Fibroblast of peridontal ligament (primary cell): Measurements from ENCODE around the gene UAP1L1.
"Not testable (repeated sequence)": the region's sequence is repeated elsewhere in the genome, so short reads cannot be mapped to it uniquely, and the experiment has no call there.

Experiments used
- DNase-seq: peaks from one replicate; pipeline ENCODE4 v3.0.0-alpha.2; 2010; ENCODE audit errors: extremely low read depth

UAP1L1 gene

DNA sequence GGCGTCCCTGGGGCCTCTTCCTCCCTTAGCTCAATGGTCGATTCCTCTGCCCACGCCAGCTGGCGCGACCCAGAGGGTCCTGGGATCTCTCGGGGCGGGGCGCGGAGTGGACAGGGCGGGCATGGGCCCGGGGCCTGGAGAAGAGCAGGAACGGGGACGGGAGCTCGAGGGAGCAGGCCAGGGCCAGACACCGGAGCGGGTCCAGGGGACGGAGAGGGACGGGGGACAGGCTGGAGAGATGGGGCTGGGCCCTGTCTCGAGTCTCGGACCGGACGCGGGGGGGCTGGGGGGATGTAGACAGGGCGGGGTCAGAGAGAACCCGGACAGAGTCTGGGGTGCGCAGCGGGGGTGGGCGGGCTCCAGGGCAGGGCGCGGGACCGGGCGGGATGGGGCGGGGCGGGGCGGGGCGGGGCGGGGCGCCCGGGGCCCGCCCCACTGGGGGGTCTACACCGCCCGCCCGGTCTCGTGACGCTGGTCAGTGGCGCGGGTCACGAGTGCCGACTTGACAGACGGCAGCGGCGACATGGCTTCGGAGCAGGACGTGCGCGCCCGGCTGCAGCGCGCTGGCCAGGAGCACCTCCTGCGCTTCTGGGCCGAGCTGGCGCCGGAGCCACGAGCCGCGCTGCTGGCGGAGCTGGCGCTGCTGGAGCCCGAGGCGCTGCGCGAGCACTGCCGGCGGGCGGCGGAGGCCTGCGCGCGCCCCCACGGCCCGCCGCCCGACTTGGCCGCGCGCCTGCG is at the start of gene UAP1L1:
Gene UAP1L1 (plus strand): TSS at position 508 of the 738 bp plus-strand sequence. CDS start 16 bp downstream, at position 524.
- DNase-seq, result peak; percentile 46

GRCh38 chr9:137028263-137029057 is 48.9 kb upstream of the UAP1L1 start:
- peak; percentile 6 for DNase-seq

DNA sequence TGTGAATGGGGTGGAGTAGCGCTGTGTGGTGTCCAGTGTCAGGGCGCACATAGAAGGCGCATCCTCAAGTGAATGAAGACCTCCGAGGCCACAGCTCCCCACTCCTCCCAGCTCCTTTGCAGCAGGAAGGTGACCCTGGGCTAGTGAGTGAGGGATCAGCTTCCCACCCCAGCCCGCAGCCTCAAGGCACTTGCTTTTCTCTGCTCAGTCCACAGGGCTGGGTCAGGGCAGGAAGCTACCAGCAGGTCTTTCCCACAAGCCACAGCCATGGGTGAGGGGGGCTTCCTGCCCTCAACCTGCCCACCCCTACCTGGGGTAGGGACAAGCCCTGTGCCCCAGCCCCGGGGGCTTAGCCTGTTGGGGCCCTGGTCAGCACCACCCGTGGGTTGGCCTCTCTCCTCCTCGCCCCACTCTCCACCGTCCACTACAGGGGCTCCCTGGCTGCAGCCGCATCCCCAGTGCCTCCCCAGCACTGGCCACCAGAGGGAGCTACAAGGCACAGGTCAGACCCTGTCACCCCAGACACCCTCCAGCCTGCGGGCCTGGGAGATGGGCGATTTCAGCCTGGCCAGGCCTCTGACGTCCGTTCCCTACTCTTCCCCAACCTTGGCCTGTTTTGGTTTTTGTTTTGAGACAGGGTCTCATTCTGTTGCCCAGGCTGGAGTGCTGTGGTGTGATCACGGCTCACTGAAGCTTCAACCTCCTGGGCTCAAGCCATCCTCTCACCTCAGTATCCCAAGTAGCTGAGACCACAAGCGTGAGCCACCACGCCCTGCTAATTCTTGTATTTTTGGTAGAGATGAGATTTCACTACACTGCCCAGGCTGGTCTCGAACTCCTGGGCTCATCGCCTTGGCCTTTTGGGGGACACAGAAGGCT is 48.0 kb upstream of the UAP1L1 start:
- DNase-seq, result peak; percentile 35

- no peak for DNase-seq
Measured at GRCh38 chr9:137030006-137030405, 47.3 kb upstream of the UAP1L1 start.

GRCh38 chr9:137030538-137031527 is 46.5 kb upstream of the UAP1L1 start:
- DNase-seq, result no peak

DNA sequence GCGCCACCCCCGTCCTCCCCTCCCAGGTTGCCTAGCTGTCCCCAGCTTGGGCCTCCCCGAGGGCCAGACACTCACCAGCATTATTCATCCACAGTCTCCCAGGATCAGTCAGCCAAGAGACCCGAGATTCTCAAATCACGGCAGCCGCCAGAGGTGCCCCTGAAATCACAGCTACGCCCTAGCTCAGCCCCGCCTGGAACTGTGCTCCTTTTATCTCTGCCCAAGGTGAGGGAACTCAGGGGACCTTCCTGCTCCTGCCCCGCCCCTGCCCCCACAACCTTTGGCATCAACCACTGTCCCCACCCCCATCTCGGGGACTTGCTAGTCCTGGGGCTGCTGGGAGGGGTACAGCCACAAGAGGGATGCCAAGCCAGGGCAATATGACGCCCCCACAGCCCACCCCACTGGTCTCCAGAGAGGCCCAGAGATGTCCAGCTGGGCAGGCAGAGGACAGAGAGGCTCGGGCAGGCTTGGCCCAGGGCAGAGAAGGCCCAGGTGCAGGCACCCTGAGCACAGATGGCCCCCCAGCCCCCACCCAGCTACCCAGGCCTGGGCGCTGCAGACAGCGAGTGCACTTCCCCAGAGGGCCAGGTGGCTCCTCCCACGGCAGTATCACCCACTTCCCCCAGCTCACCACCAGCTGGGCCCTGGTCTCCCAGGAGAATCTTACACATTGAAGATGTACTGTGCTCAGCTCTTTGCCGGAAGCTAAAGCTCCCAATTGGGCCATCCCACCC is 45.2 kb upstream of the UAP1L1 start, which contains the start of gene FUT7:
Gene FUT7 (minus strand): TSS at position 185 of the 737 bp plus-strand sequence. CDS start 97 bp downstream, at position 88.
- DNase-seq, result no peak

DNA sequence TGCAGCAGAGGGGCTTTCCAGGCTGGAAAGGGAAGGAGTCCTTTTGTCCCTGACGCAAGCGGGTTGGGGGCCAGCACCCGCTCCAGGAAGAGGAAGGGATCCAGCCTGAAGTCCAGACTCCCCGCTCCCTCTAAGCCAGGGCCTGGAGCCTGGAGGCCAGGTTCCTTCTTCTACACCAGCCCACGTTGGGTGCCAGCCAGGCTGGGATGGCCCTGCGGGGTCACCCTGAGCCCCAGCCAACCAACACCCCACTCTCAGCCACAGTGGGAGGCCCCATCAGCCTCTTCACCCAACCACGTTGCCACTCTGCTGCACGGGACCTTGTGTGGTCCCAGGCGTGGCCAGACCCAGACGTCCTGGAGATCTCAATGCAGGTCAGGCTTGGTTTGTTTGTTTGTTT is 44.5 kb upstream of the UAP1L1 start:
- DNase-seq, result no peak

DNA sequence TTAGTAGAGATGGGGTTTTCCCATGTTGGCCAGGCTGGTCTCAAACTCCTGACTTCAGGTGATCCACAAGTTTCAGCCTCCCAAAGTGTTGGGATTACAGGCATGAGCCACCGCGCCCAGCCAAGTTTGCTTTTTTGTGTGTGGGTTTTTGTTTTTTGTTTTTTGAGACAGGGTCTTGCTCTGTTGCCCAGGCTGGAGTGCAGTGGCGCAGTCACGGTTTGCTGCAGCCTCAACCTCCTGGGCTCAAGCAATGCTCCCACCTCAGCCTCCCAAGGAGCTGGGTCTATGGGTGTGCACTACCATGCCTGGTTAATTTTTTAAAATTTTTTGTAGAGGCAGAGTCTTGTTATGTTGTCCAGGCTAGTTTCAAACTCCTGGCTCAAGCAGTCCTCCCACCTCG is 43.8 kb upstream of the UAP1L1 start:
- DNase-seq, result not testable (repeated sequence)

DNA sequence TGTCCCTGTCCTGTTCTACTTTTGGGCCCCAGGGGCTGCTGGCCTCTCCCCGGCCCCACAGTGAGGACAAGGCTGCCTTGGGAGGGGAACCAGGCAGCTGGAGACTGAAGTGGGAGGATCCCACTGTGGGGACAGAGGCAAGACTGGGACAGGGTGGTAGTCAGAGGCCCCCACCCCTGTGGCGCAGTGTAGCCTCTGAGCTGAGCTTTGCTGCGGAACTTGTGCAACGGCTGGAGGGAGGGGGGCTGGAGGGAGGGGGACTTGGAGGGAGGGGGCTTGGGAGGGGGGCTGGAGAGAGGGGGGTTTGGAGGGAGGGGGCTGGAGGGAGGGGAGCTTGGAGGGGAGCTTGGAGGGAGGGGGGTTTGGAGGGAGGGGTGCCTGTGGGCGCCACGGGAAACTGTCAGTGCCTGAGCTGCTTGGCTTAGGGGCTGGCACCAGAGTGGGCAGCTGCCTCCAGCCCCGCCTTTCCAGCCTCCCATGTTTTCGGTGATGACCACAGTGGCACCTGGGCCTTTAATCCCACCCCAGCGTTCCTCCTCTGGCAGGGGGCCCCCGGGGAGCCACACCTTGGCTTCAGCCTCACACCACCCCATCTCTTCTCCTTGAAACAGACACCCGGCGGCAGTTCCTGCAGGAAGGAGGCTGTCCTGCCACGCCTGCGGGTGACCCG is 43.1 kb upstream of the UAP1L1 start:
- no peak for DNase-seq

DNA sequence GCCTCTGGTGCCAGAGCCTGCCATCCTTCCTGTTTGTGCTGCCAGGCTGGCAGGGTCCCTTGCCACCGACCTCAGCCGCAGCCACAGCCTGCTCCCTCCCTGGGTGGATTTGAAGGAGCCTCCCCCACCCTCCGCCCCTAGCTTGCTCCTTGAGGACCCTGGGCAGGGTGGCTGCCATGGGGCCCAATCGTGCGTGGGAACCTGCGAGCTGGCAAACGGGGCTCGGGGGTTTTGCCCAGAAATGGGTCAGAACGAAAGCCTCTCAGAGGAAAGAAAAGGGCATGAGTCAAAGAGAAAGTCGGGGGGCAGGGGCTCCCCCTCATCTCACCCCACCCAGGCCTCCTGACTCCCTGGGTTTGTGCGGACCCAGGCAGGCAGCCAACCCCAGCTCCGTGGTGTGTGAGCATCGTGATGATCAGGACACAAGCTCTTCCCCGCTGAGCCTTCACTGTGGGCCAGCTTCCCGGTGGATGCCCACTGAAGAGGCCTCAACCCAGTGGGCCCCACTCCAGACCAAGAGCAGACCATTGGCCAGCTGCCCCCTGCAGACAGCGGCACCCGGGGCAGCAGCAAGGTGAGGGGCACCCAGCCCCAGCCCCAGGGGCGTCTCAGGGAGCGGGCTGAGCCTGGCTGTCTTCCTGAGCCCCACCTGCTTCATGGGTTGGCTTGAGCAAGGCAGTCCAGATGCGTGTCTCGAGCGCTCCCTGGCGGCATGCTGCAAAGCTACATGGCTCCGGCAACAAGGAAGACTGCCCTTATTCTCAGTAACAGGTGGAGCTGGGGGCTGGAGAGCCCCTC is 42.4 kb upstream of the UAP1L1 start:
- peak; percentile 76 for DNase-seq

- no peak for DNase-seq
Measured at GRCh38 chr9:137035507-137035834, 41.8 kb upstream of the UAP1L1 start.

DNA sequence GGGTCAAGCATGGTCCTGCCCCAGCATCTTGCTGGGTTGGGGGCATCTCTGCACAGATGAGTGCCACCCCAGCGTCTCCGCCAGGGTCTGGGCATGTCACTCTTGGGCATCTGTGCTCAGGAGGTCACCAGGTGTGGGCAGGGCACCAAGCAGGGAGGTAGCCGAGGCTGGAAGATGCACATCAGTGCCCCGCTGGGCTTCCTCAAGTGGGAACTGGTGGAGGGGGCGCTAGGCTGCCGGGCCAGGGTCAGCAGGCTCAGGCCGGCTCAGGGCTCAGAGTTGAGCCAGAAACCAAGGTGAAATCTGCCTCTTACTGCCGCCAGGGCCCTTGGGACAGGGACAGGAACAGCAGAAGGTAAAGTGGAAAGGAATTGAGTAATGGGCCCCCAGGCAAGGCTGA is 41.4 kb upstream of the UAP1L1 start:
- DNase-seq, result no peak

GRCh38 chr9:137037035-137037434 is 40.3 kb upstream of the UAP1L1 start:
- DNase-seq, result no peak

GRCh38 chr9:137037483-137037882 is 39.8 kb upstream of the UAP1L1 start:
- DNase-seq, result no peak

DNA sequence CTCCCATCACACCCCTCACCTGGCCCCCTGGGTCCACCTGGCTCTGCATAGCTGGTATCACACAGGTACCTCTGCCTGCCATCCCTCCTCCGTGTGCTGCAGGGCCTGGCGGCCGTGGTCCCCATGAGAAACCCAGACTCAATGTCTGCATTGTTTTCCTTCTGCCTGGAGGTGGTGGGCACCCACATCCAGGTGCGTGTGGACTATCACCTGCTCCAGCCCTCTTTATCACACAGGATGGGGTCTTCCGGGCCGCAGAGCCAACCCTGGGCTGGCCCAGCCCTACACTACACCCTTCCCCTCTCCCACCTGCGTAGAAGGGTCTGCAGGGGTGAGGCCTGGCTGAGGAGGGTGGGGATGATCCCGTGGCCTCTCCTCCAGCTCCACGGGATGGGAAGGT is 38.4 kb upstream of the UAP1L1 start:
- DNase-seq, result no peak

DNA sequence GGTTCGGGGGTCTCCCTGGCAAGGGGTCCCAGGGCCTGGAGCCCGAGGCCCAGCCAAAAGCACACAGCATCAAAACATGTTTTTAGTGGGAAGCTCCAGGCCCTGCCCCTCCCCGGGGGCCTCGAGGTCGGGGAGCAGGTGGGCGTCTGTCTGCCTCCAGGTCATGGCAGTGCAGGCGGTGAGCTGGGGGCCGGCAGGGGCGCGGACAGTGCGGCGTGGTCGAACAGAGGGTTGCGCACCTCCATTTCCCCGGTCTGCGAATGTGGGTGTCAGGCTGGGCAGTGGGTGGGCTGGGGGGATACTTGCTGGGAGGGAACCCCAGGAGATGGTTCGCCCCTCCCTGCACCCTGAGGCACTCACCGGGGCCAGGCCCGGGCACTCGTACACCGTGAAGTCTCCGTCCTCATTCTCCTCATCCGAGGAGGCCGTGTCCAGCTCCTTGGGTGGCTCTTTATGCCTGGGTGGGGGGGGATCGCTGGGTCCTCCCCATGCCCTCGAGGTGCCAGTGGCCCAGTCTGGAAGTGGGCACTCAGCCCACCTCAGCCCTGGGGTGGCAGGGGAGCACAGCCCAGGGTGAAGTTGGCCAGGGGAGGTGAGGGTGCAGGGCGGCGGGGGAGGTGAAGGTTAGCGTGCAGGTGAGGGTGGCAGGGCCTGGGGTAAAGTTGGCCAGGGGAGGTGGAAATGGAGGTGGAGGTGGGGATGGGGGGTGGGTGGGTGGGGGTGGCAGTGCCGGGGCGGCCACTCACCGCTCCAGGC is 37.5 kb upstream of the UAP1L1 start:
- DNase-seq, result no peak

- no peak for DNase-seq
Measured at GRCh38 chr9:137040568-137040967, 36.7 kb upstream of the UAP1L1 start.

DNA sequence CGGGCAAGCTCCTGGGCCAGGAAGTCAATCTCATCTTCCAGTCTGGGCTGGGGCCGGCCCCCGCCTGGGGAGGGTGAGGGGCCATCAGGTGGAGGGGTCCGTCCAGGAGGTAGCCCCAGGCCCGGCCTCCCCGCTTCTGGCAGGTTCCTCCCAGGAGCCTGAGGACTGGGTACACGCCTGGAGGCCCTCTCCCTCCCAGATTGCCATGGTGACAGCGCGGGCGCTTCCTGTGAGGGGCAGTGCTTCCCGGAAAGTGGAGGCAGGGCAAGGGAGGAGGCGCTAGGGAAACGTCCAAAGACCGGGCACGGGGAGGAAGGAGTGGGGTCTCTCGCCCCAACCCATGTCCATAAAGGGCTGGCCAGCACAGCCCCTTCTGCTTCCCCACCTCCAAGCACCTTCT is 36.2 kb upstream of the UAP1L1 start:
- no peak for DNase-seq
